ENCODE data around the gene ATP6V0D1.
A peak's percentile ranks its signal among the peaks of the same experiment; 100 is the strongest.
"Not testable (repeated sequence)": the region's sequence is repeated elsewhere in the genome, so short reads cannot be mapped to it uniquely, and the experiment has no call there.

Gene ATP6V0D1

DNA sequence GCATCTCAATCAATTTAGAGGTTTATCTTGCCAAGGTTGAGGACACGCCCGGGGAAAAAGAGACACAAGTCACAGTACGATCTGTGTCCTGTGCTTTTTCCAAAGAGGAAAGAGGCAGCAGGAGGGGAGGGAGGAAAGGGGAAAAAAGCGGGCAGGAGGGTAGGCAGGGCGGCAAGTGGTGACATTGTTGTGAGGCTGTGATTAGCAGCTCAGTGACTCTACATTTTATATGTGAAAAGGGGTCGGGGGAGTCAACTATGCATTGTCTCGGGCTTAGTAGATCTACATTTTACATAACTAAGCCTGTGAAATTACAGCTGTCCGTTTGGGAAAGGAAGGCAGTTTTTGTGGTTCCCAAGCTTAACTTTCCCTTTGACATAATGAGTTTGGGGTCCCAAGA lies 25.5 kb upstream of the ATP6V0D1 start:
- ChIA-PET CTCF (interaction anchor here (0.9 to 2.7 kb wide), 7 partner anchors 9 to 56 kb away, joined by 3 to 18 read pairs (median 5); partner anchors contain the start of genes ATP6V0D1 and CTCF), POLR2A (no interaction called here)
- no peak for DNase-seq (ENCODE audit: extremely low spot score)
- TF ChIP-seq, protein P1, sequence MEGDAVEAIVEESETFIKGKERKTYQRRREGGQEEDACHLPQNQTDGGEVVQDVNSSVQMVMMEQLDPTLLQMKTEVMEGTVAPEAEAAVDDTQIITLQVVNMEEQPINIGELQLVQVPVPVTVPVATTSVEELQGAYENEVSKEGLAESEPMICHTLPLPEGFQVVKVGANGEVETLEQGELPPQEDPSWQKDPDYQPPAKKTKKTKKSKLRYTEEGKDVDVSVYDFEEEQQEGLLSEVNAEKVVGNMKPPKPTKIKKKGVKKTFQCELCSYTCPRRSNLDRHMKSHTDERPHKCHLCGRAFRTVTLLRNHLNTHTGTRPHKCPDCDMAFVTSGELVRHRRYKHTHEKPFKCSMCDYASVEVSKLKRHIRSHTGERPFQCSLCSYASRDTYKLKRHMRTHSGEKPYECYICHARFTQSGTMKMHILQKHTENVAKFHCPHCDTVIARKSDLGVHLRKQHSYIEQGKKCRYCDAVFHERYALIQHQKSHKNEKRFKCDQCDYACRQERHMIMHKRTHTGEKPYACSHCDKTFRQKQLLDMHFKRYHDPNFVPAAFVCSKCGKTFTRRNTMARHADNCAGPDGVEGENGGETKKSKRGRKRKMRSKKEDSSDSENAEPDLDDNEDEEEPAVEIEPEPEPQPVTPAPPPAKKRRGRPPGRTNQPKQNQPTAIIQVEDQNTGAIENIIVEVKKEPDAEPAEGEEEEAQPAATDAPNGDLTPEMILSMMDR (IDR thresholded peaks at IDR 0.05; ENCODE audit: control extremely low read depth, extremely low read depth, low read depth, missing control alignments) = no peak

DNA sequence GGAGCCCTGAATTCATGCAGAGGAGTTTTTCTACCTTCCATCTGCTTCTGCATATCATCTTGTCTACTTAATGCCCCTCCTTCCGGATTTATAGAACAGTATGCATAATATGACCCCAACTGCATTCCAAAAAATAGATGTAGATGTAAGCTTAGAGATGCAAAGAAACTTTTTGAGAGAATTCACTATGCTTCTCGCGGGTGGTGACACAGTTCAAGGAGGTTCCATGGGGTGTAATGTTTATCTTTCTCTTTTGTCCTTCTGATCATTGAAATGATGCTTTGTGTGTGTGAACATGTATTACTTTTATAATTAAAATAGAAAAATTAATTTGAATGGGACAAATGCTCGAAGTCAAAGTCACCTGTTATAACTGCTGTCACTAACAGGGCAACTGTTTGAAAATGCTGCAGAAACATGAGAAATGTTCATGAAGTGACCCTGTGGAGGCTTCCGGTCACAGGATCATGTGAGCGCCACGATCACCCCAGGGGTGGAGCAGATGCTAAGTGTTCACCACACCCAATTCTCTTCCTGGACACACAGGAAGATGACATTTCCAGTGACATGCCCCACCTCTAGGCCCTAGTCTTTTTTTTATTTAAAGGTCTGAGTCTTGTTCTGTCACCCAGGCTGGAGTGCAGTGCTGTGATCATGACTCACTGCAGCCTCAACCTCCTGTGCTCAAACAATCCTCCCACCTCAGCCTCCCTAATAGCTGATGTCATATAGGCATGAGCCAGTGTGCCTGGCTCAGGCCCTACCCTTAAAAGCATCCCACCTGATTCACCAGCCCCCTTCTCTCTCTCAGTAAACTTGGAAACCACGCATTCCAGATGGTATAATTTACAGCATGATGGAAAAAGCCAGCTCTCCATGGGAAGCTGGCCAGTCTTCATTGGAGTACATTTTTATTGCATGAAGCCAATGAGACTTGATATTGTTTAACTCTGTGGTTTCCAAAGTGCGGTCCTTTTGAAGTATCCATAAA lies 23.4 kb upstream of the ATP6V0D1 start:
- POLR2A ChIA-PET = no interaction called here
- peak; percentile 61 for DNase-seq (ENCODE audit: extremely low spot score)
- TF ChIP-seq, protein P1 (IDR thresholded peaks at IDR 0.05; ENCODE audit: control extremely low read depth, extremely low read depth, low read depth, missing control alignments) = no peak
- CTCF ChIA-PET = interaction anchor here (0.7 to 2.7 kb wide), 5 partner anchors 10 to 17 kb away, joined by 3 to 18 read pairs (median 4); no protein-coding TSS in a partner anchor

DNA sequence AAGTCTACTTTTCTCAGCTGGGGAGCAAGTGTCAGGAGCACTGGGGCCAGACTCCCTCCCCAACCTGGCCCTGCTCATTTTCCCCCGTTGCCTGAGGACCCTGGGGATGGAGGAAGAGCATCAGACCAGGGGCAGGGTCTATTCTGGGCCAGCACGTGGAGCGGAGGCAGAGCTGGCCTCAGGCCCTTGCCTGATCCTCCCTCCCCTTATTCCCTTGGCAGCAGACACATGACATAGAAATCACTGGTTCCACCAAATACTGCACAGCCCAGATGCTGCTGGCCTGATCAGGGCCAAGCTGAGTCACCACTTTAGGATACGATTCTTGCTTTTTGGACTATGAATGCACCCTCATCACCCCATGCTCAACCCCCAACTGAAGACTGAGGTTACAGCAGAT lies 18.1 kb upstream of the ATP6V0D1 start:
- TF ChIP-seq, protein P1 (IDR thresholded peaks at IDR 0.05; ENCODE audit: control extremely low read depth, extremely low read depth, low read depth, missing control alignments) = no peak
- CTCF ChIA-PET = interaction anchor here (0.8 to 17.0 kb wide), 6 partner anchors 14 to 169 kb away, joined by 3 to 238 read pairs (median 6); no protein-coding TSS in a partner anchor
- POLR2A ChIA-PET = no interaction called here
- DNase-seq (ENCODE audit: extremely low spot score) = no peak

DNA sequence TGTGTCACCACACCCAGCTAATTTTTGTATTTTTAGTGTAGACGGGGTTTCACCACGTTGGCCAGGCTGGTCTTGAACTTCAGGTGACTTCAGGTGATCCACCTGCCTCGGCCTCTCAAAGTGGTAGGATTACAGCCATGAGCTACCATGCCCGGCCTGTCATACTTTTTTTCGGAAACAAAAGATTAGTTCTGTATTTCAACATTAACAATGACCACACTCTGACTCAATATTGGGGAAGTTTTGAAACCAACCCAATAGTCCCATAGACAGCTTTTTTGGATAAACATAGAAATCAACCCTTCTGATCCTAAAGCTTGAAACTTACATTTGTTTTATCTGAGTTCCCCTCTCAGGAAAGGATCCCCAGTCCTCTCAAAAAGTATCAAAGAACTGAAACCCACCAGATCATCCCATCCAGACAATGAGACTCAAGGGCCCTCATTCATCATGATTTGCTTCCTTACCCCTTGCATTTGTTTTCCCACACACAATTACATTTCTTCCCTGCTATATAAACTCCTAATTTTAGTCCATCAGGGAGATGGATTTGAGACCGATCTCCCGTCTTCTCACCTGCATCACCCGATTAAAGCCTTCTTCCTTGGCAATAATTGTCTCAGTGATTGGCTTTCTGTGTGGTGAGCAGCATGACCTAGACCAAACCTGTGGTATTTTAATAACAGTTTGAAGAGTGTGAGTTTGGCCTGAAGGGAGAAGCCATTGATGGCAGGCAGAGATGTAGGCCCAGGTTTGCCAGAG lies 9.6 kb upstream of the ATP6V0D1 start:
- TF ChIP-seq, protein P1 (IDR thresholded peaks at IDR 0.05; ENCODE audit: control extremely low read depth, extremely low read depth, low read depth, missing control alignments) = no peak
- CTCF ChIA-PET = interaction anchor here (1.0 to 17.0 kb wide), 15 partner anchors 10 to 230 kb away, joined by 3 to 238 read pairs (median 5); partner anchors contain the start of genes AGRP, ATP6V0D1 and CARMIL2
- POLR2A ChIA-PET = interaction anchor here (0.9 kb wide), 1 partner anchor 10 kb away, joined by 6 read pairs; the partner anchor contains the start of gene ATP6V0D1
- DNase-seq (ENCODE audit: extremely low spot score) = no peak

DNA sequence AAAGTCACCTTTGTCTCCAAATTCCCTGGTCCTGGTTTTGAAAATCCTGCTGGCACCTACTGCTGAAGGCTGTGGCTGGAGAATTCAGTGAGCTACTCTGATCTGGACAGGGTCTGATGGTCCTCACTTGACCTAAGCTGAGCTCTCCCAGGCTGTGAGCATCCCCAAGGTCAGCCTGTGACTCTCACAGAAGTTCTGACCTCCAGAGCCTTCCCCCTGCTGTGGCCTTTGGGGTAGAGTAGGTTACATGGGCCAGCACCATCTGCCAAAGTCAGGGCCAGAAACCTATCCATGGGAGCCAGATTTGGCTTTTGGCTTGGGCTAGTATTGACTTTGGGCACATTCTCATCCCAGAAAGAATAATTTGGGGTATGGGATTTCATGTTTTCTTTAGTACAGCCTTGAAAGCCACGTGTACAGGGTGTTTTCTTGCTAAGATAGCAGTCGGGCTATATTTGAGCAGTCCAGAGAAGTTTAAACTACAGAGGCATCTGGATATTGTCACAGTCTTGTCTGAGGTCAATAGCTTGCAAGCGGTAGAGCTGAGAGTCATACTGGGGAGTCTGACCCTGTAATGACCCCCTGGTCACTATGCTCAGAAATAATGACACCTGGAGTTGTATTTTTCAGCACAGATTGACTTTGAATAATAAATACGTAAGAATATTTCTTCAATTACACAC lies 8.6 kb upstream of the ATP6V0D1 start:
- no peak for DNase-seq (ENCODE audit: extremely low spot score)
- CTCF ChIA-PET = interaction anchor here (0.9 to 17.0 kb wide), 17 partner anchors 8 to 178 kb away, joined by 3 to 238 read pairs (median 4); partner anchors contain the start of genes AGRP, ATP6V0D1 and CARMIL2
- TF ChIP-seq, protein P1 (IDR thresholded peaks at IDR 0.05; ENCODE audit: control extremely low read depth, extremely low read depth, low read depth, missing control alignments) = no peak
- POLR2A ChIA-PET = interaction anchor here (0.6 kb wide), 1 partner anchor 58 kb away, joined by 3 read pairs; no protein-coding TSS in a partner anchor

DNA sequence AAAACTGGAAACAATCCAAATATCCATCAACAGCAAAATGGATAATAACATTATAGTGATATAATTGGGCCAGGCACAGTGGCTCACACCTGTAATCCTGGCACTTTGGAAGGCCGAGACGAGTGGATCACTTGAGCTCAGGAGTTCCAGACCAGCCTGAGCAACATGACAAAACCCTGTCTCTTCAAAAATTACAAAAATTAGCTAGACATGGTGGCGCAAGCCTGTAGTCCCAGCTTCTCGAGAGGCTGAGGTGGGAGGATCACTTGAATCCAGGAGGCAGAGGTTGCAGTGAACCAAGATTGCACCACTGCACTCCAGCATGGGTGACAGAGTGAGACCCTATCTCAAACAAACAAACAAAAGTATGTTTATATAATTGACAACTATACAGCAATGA lies 6.6 kb upstream of the ATP6V0D1 start:
- POLR2A ChIA-PET; DNase-seq (ENCODE audit: extremely low spot score): not testable (repeated sequence)
- CTCF ChIA-PET = interaction anchor here (1.0 to 17.0 kb wide), 4 partner anchors 25 to 226 kb away, joined by 3 to 238 read pairs (median 9); no protein-coding TSS in a partner anchor
